Spleen (tissue), 7 donors: ENCODE measurements around the gene IFI27L1.

ENCODE experiments used
- CTCF ChIP-seq, 11 experiments: fragments of 200-600 bp in 7 of 11; fragments of 450-650 bp in 4 of 11; sonication (generic) in 4 of 11; IDR thresholded peaks in 8 of 11; conservative IDR thresholded peaks in 3 of 11; 1 replicate in 7 of 11; 2 replicates in 4 of 11; pipeline versions ENCODE4 v1.4.0 to v1.8.0; 2016 to 2021; ENCODE audit warnings: antibody characterized with exemption in 11 of 11, inconsistent platforms in 4 of 11, mild to moderate bottlenecking in 1 of 11
- POLR2A ChIP-seq, 3 donors: fragments of 450-650 bp; IDR thresholded peaks; one replicate each; pipeline ENCODE4 v1.5.1; 2017; ENCODE audit warnings: antibody characterized with exemption in 3 of 3, mild to moderate bottlenecking in 1 of 3
- POLR2AphosphoS5 ChIP-seq, 3 donors: sonication (generic); formaldehyde crosslinking; IDR thresholded peaks; one replicate each; pipeline ENCODE4 v1.5.1; 2017; ENCODE audit warnings: antibody characterized with exemption in 3 of 3
- donor health status: DM: no; HTN: no; CAD: no; lungs with moderate emphysema.
- donor health status: DM: no; HTN: no; CAD: no.
- donor health status: DM: no; HTN: no; CAD: no.

- TF ChIP-seq CTCF (IDR thresholded peaks at IDR 0.05 in 8 of 11, conservative IDR thresholded peaks at IDR 0.05 in 3 of 11) (no peak), POLR2A (IDR thresholded peaks at IDR 0.05) (no peak), POLR2AphosphoS5 (IDR thresholded peaks at IDR 0.05) (no peak)
Measured at GRCh38 chr14:94052199-94052598, 28.9 kb upstream of the IFI27L1 start.
